ENCODE results near the gene IDE.

The IDE gene

GRCh38 chr10:92573798-92574547 lies at the start of gene IDE:
IDE (minus strand) TSS chr10:92574093; CDS start chr10:92574019, 74 bp downstream.
- peak; percentile 71 for TF ChIP-seq CTCF (conservative IDR thresholded peaks at IDR 0.05; ENCODE audit: low read length)
- TF ChIP-seq EZH2phosphoT487 (IDR thresholded peaks at IDR 0.05; ENCODE audit: borderline replicate concordance), result no peak
- peak within 1 kb of the TSS; percentile 91 for H3K4me3 ChIP-seq (ENCODE audit: low read length, poor library complexity, severe bottlenecking)
- peak within 1 kb of the TSS; percentile 85 for H3K9ac ChIP-seq (ENCODE audit: low read depth, low read length, poor library complexity, severe bottlenecking)
- no peaks in the 10 kb centered on the region for H3K27me3 ChIP-seq (ENCODE audit: insufficient read depth, low read length, poor library complexity, severe bottlenecking)
- H3K4me1 ChIP-seq (ENCODE audit: insufficient read depth, low read length, poor library complexity, severe bottlenecking), result peaks cover 24% of the 10 kb centered on the region
- H3K4me2 ChIP-seq (ENCODE audit: low read depth, low read length, poor library complexity, severe bottlenecking), result peak within 1 kb of the TSS; percentile 93
- H3F3A ChIP-seq (ENCODE audit: low read depth), result 0 out of 2 replicates have a peak, but pooled peaks cover 2% of the 10 kb centered on the region
- no peaks in the 10 kb centered on the region for H3K9me3 ChIP-seq (ENCODE audit: insufficient read depth, low read depth, low read length)
- no peaks in the 10 kb centered on the region for H3K36me3 ChIP-seq (ENCODE audit: insufficient read depth, low read length)
- H4K20me1 ChIP-seq (ENCODE audit: insufficient read depth, low read length, poor library complexity, severe bottlenecking), result peaks cover 16% of the 10 kb centered on the region
- H3K9me2 ChIP-seq (replicated peaks; ENCODE audit: low read depth, low read length), result no peaks in the 10 kb centered on the region
- H2AFZ ChIP-seq (ENCODE audit: low read length), result peak within 1 kb of the TSS; percentile 99
- H3K79me2 ChIP-seq (ENCODE audit: insufficient read depth, low read length), result peaks cover 41% of the 10 kb centered on the region

GRCh38 chr10:92619368-92619767 lies 45.5 kb upstream of the IDE start:
- TF ChIP-seq EZH2phosphoT487 (IDR thresholded peaks at IDR 0.05; ENCODE audit: borderline replicate concordance), result no peak
- TF ChIP-seq CTCF (conservative IDR thresholded peaks at IDR 0.05; ENCODE audit: low read length), result no peak
- no peak overlapping the region for H3K4me3 ChIP-seq (ENCODE audit: low read length, poor library complexity, severe bottlenecking)
- H3K79me2 ChIP-seq (ENCODE audit: insufficient read depth, low read length), result peaks cover 35% of the 10 kb centered on the region

DNA sequence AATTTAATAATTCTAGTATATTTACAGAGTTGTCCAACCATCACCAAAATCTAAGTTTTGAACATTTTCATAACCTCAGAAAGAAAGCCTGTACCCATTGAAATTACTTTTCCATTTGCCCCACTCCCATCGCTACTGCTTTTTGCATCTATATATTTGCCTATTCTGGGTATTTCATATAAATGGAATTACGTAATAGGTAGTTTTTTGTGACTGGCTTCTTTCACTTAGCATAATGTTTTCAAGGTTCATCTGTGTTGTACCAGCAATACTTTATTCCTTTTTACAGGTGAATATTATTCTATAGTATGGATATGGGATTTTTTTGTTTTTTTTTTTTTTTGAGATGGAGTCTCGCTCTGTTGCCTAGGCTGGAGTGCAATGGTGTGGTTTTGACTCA lies 41.6 kb upstream of the IDE start:
- Histone ChIP-seq H3F3A (ENCODE audit: low read depth) (no peaks in the 10 kb centered on the region), H3K4me2 (ENCODE audit: low read depth, low read length, poor library complexity, severe bottlenecking) (no peak overlapping the region), H3K9me2 (replicated peaks; ENCODE audit: low read depth, low read length) (no peaks in the 10 kb centered on the region), H3K36me3 (ENCODE audit: insufficient read depth, low read length) (peaks cover 90% of the 10 kb centered on the region), H3K27me3 (ENCODE audit: insufficient read depth, low read length, poor library complexity, severe bottlenecking) (no peaks in the 10 kb centered on the region), H3K9ac (ENCODE audit: low read depth, low read length, poor library complexity, severe bottlenecking) (no peak overlapping the region), H3K4me3 (ENCODE audit: low read length, poor library complexity, severe bottlenecking) (no peak overlapping the region), H2AFZ (ENCODE audit: low read length) (no peak overlapping the region), H3K4me1 (ENCODE audit: insufficient read depth, low read length, poor library complexity, severe bottlenecking) (no peaks in the 10 kb centered on the region), H3K79me2 (ENCODE audit: insufficient read depth, low read length) (peaks cover 43% of the 10 kb centered on the region), H3K9me3 (ENCODE audit: insufficient read depth, low read depth, low read length) (no peaks in the 10 kb centered on the region), H4K20me1 (ENCODE audit: insufficient read depth, low read length, poor library complexity, severe bottlenecking) (no peaks in the 10 kb centered on the region)
- TF ChIP-seq CTCF (conservative IDR thresholded peaks at IDR 0.05; ENCODE audit: low read length) (no peak), EZH2phosphoT487 (IDR thresholded peaks at IDR 0.05; ENCODE audit: borderline replicate concordance) (no peak)

More at GRCh38 chr10:92619368-92619767, 45.5 kb upstream of the IDE start:
- H3K9ac ChIP-seq (ENCODE audit: low read depth, low read length, poor library complexity, severe bottlenecking), result no peak overlapping the region
- no peak overlapping the region for H2AFZ ChIP-seq (ENCODE audit: low read length)
- no peaks in the 10 kb centered on the region for H4K20me1 ChIP-seq (ENCODE audit: insufficient read depth, low read length, poor library complexity, severe bottlenecking)
- no peaks in the 10 kb centered on the region for H3K27me3 ChIP-seq (ENCODE audit: insufficient read depth, low read length, poor library complexity, severe bottlenecking)
- no peaks in the 10 kb centered on the region for H3K9me2 ChIP-seq (replicated peaks; ENCODE audit: low read depth, low read length)
- H3K9me3 ChIP-seq (ENCODE audit: insufficient read depth, low read depth, low read length), result no peaks in the 10 kb centered on the region
- H3F3A ChIP-seq (ENCODE audit: low read depth), result no peaks in the 10 kb centered on the region
- H3K4me1 ChIP-seq (ENCODE audit: insufficient read depth, low read length, poor library complexity, severe bottlenecking), result no peaks in the 10 kb centered on the region
- no peak overlapping the region for H3K4me2 ChIP-seq (ENCODE audit: low read depth, low read length, poor library complexity, severe bottlenecking)
- peaks cover 89% of the 10 kb centered on the region for H3K36me3 ChIP-seq (ENCODE audit: insufficient read depth, low read length)
